ENCODE data around the gene IST1. TPM values are rescaled to one million over a fixed set of nuclear protein-coding genes. Genes with fewer than 3 reads are reported as not detected.

The IST1 gene
- total and polyA plus RNA-seq, 9 of the 15 experiments (the other 6 are each of a cell fraction or from before 2014, with no cell fraction given) = 135 to 334 (median 188) TPM

- H3K9me1 ChIP-seq (ENCODE audit: control insufficient read depth, insufficient read depth, low read length) = no peaks in the 10 kb centered on the region
- POLR2A ChIA-PET = interaction anchor here (1.5 to 1.8 kb wide), 2 partner anchors 9 to 12 kb away, joined by 5 to 7 read pairs; partner anchors contain the start of gene IST1
- no peaks in the 10 kb centered on the region for H3K79me2 ChIP-seq (ENCODE audit: control insufficient read depth, insufficient read depth, low read length)
- in situ Hi-C loops (cut with MboI) = no loop called here
- FAIRE-seq (peak; percentile 40), DNase-seq (ENCODE audit: extremely low read depth in 1 of 4, low spot score in 3 of 4) (peak in 1 of 4 experiments; percentile 11), ATAC-seq (no peak)
- H3K27me3 ChIP-seq (ENCODE audit: control insufficient read depth in 2 of 2, insufficient read depth in 2 of 2, low read length in 2 of 2) = no peaks in the 10 kb centered on the region
- H3K36me3 ChIP-seq (ENCODE audit: control insufficient read depth, insufficient read depth, low read length) = no peaks in the 10 kb centered on the region
- no peak overlapping the region for H3K9ac ChIP-seq (ENCODE audit: insufficient read depth in 1 of 2, low read depth in 2 of 2, low read length in 2 of 2)
- H3K9me3 ChIP-seq (replicated peaks; ENCODE audit: control insufficient read depth, insufficient read depth, low read depth, low read length) = no peaks in the 10 kb centered on the region
- no peak overlapping the region for H3K27ac ChIP-seq (ENCODE audit: extremely low read depth, low read depth, low read length)
- CTCF ChIA-PET (ENCODE audit: low intra/inter-chr PET ratio) = no interaction called here
- peak overlapping the region; percentile 20 for H2AFZ ChIP-seq (ENCODE audit: low read depth, low read length)
- no TSS peak for BruUV-seq (replicated peaks)
- intact Hi-C loops (cut with micrococcal nuclease) = no loop called here
- H3K4me3 ChIP-seq = no peak overlapping the region
- H4K20me1 ChIP-seq (replicated peaks; ENCODE audit: control insufficient read depth, insufficient read depth, low read length) = peaks cover 7% of the 10 kb centered on the region
- peak overlapping the region; percentile 26; the same call in 1 of the 2 replicates for H3K4me2 ChIP-seq (ENCODE audit: insufficient read depth, low read length)
- peaks cover 13 to 26% of the 10 kb centered on the region in 2 experiments; a peak in 4 of 5 replicates for H3K4me1 ChIP-seq (replicated peaks in 1 of 2; ENCODE audit: control insufficient read depth in 2 of 2, insufficient read depth in 2 of 2, low read length in 2 of 2)
- 25% methylated on average over 4 of the region's 4 CpGs for WGBS (ENCODE audit: insufficient coverage, low coverage, missing lambda C conversion rate)
- TF ChIP-seq ZNF699 (CRISPR knock-in tag; IDR thresholded peaks at IDR 0.05; ENCODE audit: insufficient replicate concordance) (no peak), ZNF583 (CRISPR knock-in tag; IDR thresholded peaks at IDR 0.05) (no peak), ZNF764 (CRISPR knock-in tag; IDR thresholded peaks at IDR 0.05; ENCODE audit: low read depth) (no peak), PHB2 (IDR thresholded peaks at IDR 0.05; ENCODE audit: low read depth) (no peak), ZNF431 (CRISPR knock-in tag; IDR thresholded peaks at IDR 0.05) (no peak), ZFX (CRISPR knock-in tag; IDR thresholded peaks at IDR 0.05) (no peak), ATF3 (IDR thresholded peaks at IDR 0.05) (peak; percentile 92), ATF3 (CRISPR knock-in tag; conservative IDR thresholded peaks at IDR 0.05) (no peak), CEBPB (tag; IDR thresholded peaks at IDR 0.05) (peak; percentile 76), SNIP1 (IDR thresholded peaks at IDR 0.05; ENCODE audit: low read depth) (no peak), JUND (IDR thresholded peaks at IDR 0.05; ENCODE audit: borderline replicate concordance, low read depth, low read length) (peak; percentile 22; the same call in 1 of the 2 replicates), JUND (tag; IDR thresholded peaks at IDR 0.05; ENCODE audit: borderline replicate concordance, low read depth, low read length) (0 out of 3 replicates have a peak, but pooled peaks have one; percentile 25), ATF7 (IDR thresholded peaks at IDR 0.05) (peak; percentile 59; the same call in 1 of the 2 replicates), MEIS2 (IDR thresholded peaks at IDR 0.05; ENCODE audit: partially characterized antibody) (peak; percentile 35), ZNF23 (CRISPR knock-in tag; IDR thresholded peaks at IDR 0.05) (no peak), CEBPG (CRISPR knock-in tag; IDR thresholded peaks at IDR 0.05) (peak; percentile 84), CEBPG (tag; conservative IDR thresholded peaks at IDR 0.05 in 1 of 2, IDR thresholded peaks at IDR 0.05 in 1 of 2) (peak; percentile 76 to 82; a peak in 3 of 4 replicates)
- TF ChIP-seq, protein P1, sequence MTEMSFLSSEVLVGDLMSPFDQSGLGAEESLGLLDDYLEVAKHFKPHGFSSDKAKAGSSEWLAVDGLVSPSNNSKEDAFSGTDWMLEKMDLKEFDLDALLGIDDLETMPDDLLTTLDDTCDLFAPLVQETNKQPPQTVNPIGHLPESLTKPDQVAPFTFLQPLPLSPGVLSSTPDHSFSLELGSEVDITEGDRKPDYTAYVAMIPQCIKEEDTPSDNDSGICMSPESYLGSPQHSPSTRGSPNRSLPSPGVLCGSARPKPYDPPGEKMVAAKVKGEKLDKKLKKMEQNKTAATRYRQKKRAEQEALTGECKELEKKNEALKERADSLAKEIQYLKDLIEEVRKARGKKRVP (CRISPR knock-in tag; IDR thresholded peaks at IDR 0.05) = peak; percentile 60; the same call in 1 of the 2 replicates
- TF ChIP-seq, protein P2, sequence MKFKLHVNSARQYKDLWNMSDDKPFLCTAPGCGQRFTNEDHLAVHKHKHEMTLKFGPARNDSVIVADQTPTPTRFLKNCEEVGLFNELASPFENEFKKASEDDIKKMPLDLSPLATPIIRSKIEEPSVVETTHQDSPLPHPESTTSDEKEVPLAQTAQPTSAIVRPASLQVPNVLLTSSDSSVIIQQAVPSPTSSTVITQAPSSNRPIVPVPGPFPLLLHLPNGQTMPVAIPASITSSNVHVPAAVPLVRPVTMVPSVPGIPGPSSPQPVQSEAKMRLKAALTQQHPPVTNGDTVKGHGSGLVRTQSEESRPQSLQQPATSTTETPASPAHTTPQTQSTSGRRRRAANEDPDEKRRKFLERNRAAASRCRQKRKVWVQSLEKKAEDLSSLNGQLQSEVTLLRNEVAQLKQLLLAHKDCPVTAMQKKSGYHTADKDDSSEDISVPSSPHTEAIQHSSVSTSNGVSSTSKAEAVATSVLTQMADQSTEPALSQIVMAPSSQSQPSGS (CRISPR knock-in tag; IDR thresholded peaks at IDR 0.05) = no peak
Observed at GRCh38 chr16:71885261-71885650, 10.1 kb upstream of the IST1 start.

All from K562 (cell line).